Measurements from ENCODE around the gene EPHA6.

The EPHA6 gene

GRCh38 chr3:97694876-97695275 lies 880.5 kb downstream of the EPHA6 start:
- Histone ChIP-seq H3K27ac (ENCODE audit: low read depth, low read length) (no peak overlapping the region), H3K4me3 (ENCODE audit: low read length) (no peak overlapping the region), H3K4me1 (ENCODE audit: insufficient read depth, low read length) (no peaks in the 10 kb centered on the region), H3K27me3 (ENCODE audit: insufficient read depth, low read length) (no peaks in the 10 kb centered on the region), H3K9me3 (ENCODE audit: insufficient read depth, low read depth, low read length) (no peaks in the 10 kb centered on the region), H3K9ac (ENCODE audit: low read depth, low read length) (no peak overlapping the region), H3K36me3 (ENCODE audit: insufficient read depth, low read length) (no peaks in the 10 kb centered on the region)
- WGBS, result 100% methylated on average over 1 of the region's 1 CpG

- 100% methylated on average over 2 of the region's 5 CpGs for WGBS
- no peak overlapping the region for H3K9ac ChIP-seq (ENCODE audit: low read depth, low read length)
- H3K36me3 ChIP-seq (ENCODE audit: insufficient read depth, low read length), result no peaks in the 10 kb centered on the region
- H3K9me3 ChIP-seq (ENCODE audit: insufficient read depth, low read depth, low read length), result no peaks in the 10 kb centered on the region
- no peak overlapping the region for H3K27ac ChIP-seq (ENCODE audit: low read depth, low read length)
- H3K4me3 ChIP-seq (ENCODE audit: low read length), result no peak overlapping the region
- no peaks in the 10 kb centered on the region for H3K4me1 ChIP-seq (ENCODE audit: insufficient read depth, low read length)
- no peaks in the 10 kb centered on the region for H3K27me3 ChIP-seq (ENCODE audit: insufficient read depth, low read length)
Measured at GRCh38 chr3:97698691-97699090, 884.3 kb downstream of the EPHA6 start.

GRCh38 chr3:97699889-97700288 lies 885.5 kb downstream of the EPHA6 start:
- no peaks in the 10 kb centered on the region for H3K27me3 ChIP-seq (ENCODE audit: insufficient read depth, low read length)
- no peaks in the 10 kb centered on the region for H3K4me1 ChIP-seq (ENCODE audit: insufficient read depth, low read length)
- no peaks in the 10 kb centered on the region for H3K9me3 ChIP-seq (ENCODE audit: insufficient read depth, low read depth, low read length)
- H3K27ac ChIP-seq (ENCODE audit: low read depth, low read length), result no peak overlapping the region
- H3K36me3 ChIP-seq (ENCODE audit: insufficient read depth, low read length), result no peaks in the 10 kb centered on the region
- no peak overlapping the region for H3K9ac ChIP-seq (ENCODE audit: low read depth, low read length)
- H3K4me3 ChIP-seq (ENCODE audit: low read length), result no peak overlapping the region
- 93% methylated on average over 2 of the region's 2 CpGs for WGBS

- no peaks in the 10 kb centered on the region for H3K9me3 ChIP-seq (ENCODE audit: insufficient read depth, low read depth, low read length)
- H3K27me3 ChIP-seq (ENCODE audit: insufficient read depth, low read length), result no peaks in the 10 kb centered on the region
- no peaks in the 10 kb centered on the region for H3K4me1 ChIP-seq (ENCODE audit: insufficient read depth, low read length)
- no peak overlapping the region for H3K4me3 ChIP-seq (ENCODE audit: low read length)
- no peak overlapping the region for H3K27ac ChIP-seq (ENCODE audit: low read depth, low read length)
- no peaks in the 10 kb centered on the region for H3K36me3 ChIP-seq (ENCODE audit: insufficient read depth, low read length)
- H3K9ac ChIP-seq (ENCODE audit: low read depth, low read length), result no peak overlapping the region
- WGBS, result 93% methylated on average over 2 of the region's 2 CpGs
Measured at GRCh38 chr3:97705764-97706163, 891.4 kb downstream of the EPHA6 start.

GRCh38 chr3:97706226-97706625 lies 891.8 kb downstream of the EPHA6 start:
- H3K36me3 ChIP-seq (ENCODE audit: insufficient read depth, low read length), result no peaks in the 10 kb centered on the region

GRCh38 chr3:97711654-97712053 lies 897.3 kb downstream of the EPHA6 start:
- H3K27ac ChIP-seq (ENCODE audit: low read depth, low read length), result no peak overlapping the region

More at GRCh38 chr3:97706226-97706625, 891.8 kb downstream of the EPHA6 start:
- Histone ChIP-seq H3K9ac (ENCODE audit: low read depth, low read length) (no peak overlapping the region), H3K4me1 (ENCODE audit: insufficient read depth, low read length) (no peaks in the 10 kb centered on the region), H3K9me3 (ENCODE audit: insufficient read depth, low read depth, low read length) (no peaks in the 10 kb centered on the region), H3K27me3 (ENCODE audit: insufficient read depth, low read length) (no peaks in the 10 kb centered on the region), H3K27ac (ENCODE audit: low read depth, low read length) (no peak overlapping the region), H3K4me3 (ENCODE audit: low read length) (no peak overlapping the region)
- WGBS, result 95% methylated on average over 4 of the region's 4 CpGs

GRCh38 chr3:97712919-97713318 lies 898.5 kb downstream of the EPHA6 start:
- no peaks in the 10 kb centered on the region for H3K27me3 ChIP-seq (ENCODE audit: insufficient read depth, low read length)
- 0 out of 2 replicates have a peak, but pooled peaks cover 4% of the 10 kb centered on the region for H3K4me1 ChIP-seq (ENCODE audit: insufficient read depth, low read length)
- no peak overlapping the region for H3K27ac ChIP-seq (ENCODE audit: low read depth, low read length)
- H3K36me3 ChIP-seq (ENCODE audit: insufficient read depth, low read length), result no peaks in the 10 kb centered on the region
- no peaks in the 10 kb centered on the region for H3K9me3 ChIP-seq (ENCODE audit: insufficient read depth, low read depth, low read length)
- H3K4me3 ChIP-seq (ENCODE audit: low read length), result no peak overlapping the region
- 74% methylated on average over 2 of the region's 3 CpGs for WGBS
- H3K9ac ChIP-seq (ENCODE audit: low read depth, low read length), result no peak overlapping the region

More at GRCh38 chr3:97711654-97712053, 897.3 kb downstream of the EPHA6 start:
- Histone ChIP-seq H3K36me3 (ENCODE audit: insufficient read depth, low read length) (no peaks in the 10 kb centered on the region), H3K9me3 (ENCODE audit: insufficient read depth, low read depth, low read length) (no peaks in the 10 kb centered on the region), H3K4me1 (ENCODE audit: insufficient read depth, low read length) (0 out of 2 replicates have a peak, but pooled peaks cover 4% of the 10 kb centered on the region), H3K9ac (ENCODE audit: low read depth, low read length) (no peak overlapping the region), H3K4me3 (ENCODE audit: low read length) (no peak overlapping the region), H3K27me3 (ENCODE audit: insufficient read depth, low read length) (no peaks in the 10 kb centered on the region)

GRCh38 chr3:97713634-97714033 lies 899.2 kb downstream of the EPHA6 start:
- Histone ChIP-seq H3K4me1 (ENCODE audit: insufficient read depth, low read length) (0 out of 2 replicates have a peak, but pooled peaks cover 4% of the 10 kb centered on the region), H3K9ac (ENCODE audit: low read depth, low read length) (no peak overlapping the region), H3K36me3 (ENCODE audit: insufficient read depth, low read length) (no peaks in the 10 kb centered on the region), H3K9me3 (ENCODE audit: insufficient read depth, low read depth, low read length) (no peaks in the 10 kb centered on the region), H3K27me3 (ENCODE audit: insufficient read depth, low read length) (no peaks in the 10 kb centered on the region), H3K27ac (ENCODE audit: low read depth, low read length) (no peak overlapping the region), H3K4me3 (ENCODE audit: low read length) (no peak overlapping the region)
- 97% methylated on average over 1 of the region's 1 CpG for WGBS

GRCh38 chr3:97719156-97719821 lies 904.9 kb downstream of the EPHA6 start:
- H3K9me3 ChIP-seq (ENCODE audit: insufficient read depth, low read depth, low read length), result no peaks in the 10 kb centered on the region
- no peak overlapping the region for H3K27ac ChIP-seq (ENCODE audit: low read depth, low read length)
- H3K4me1 ChIP-seq (ENCODE audit: insufficient read depth, low read length), result peaks cover 5% of the 10 kb centered on the region; the same call in 1 of the 2 replicates
- WGBS, result under 1% methylated on average over 6 of the region's 7 CpGs
- H3K9ac ChIP-seq (ENCODE audit: low read depth, low read length), result no peak overlapping the region
- no peaks in the 10 kb centered on the region for H3K27me3 ChIP-seq (ENCODE audit: insufficient read depth, low read length)
- no peak overlapping the region for H3K4me3 ChIP-seq (ENCODE audit: low read length)
- H3K36me3 ChIP-seq (ENCODE audit: insufficient read depth, low read length), result no peaks in the 10 kb centered on the region

- Histone ChIP-seq H3K27ac (ENCODE audit: low read depth, low read length) (no peak overlapping the region), H3K9ac (ENCODE audit: low read depth, low read length) (no peak overlapping the region), H3K9me3 (ENCODE audit: insufficient read depth, low read depth, low read length) (no peaks in the 10 kb centered on the region), H3K4me1 (ENCODE audit: insufficient read depth, low read length) (peaks cover 5% of the 10 kb centered on the region; the same call in 1 of the 2 replicates), H3K36me3 (ENCODE audit: insufficient read depth, low read length) (no peaks in the 10 kb centered on the region), H3K4me3 (ENCODE audit: low read length) (no peak overlapping the region), H3K27me3 (ENCODE audit: insufficient read depth, low read length) (no peaks in the 10 kb centered on the region)
- WGBS, result 91% methylated on average over 2 of the region's 2 CpGs
Measured at GRCh38 chr3:97720417-97720816, 906.0 kb downstream of the EPHA6 start.

- WGBS, result 94% methylated on average over 2 of the region's 2 CpGs
- Histone ChIP-seq H3K4me1 (ENCODE audit: insufficient read depth, low read length) (peaks cover 5% of the 10 kb centered on the region; the same call in 1 of the 2 replicates), H3K4me3 (ENCODE audit: low read length) (no peak overlapping the region), H3K27me3 (ENCODE audit: insufficient read depth, low read length) (no peaks in the 10 kb centered on the region), H3K9me3 (ENCODE audit: insufficient read depth, low read depth, low read length) (no peaks in the 10 kb centered on the region), H3K27ac (ENCODE audit: low read depth, low read length) (no peak overlapping the region), H3K9ac (ENCODE audit: low read depth, low read length) (no peak overlapping the region), H3K36me3 (ENCODE audit: insufficient read depth, low read length) (no peaks in the 10 kb centered on the region)
Measured at GRCh38 chr3:97721446-97721845, 907.1 kb downstream of the EPHA6 start.

GRCh38 chr3:97736928-97737327 lies 922.5 kb downstream of the EPHA6 start:
- Histone ChIP-seq H3K27me3 (ENCODE audit: insufficient read depth, low read length) (no peaks in the 10 kb centered on the region), H3K36me3 (ENCODE audit: insufficient read depth, low read length) (no peaks in the 10 kb centered on the region), H3K9me3 (ENCODE audit: insufficient read depth, low read depth, low read length) (no peaks in the 10 kb centered on the region), H3K27ac (ENCODE audit: low read depth, low read length) (no peak overlapping the region), H3K4me1 (ENCODE audit: insufficient read depth, low read length) (peaks cover 3% of the 10 kb centered on the region; the same call in 1 of the 2 replicates), H3K4me3 (ENCODE audit: low read length) (no peak overlapping the region), H3K9ac (ENCODE audit: low read depth, low read length) (no peak overlapping the region)
- 57% methylated on average over 3 of the region's 3 CpGs for WGBS

Data from HUES64 (cell line).